RWPE2 (cell line): ENCODE results near the gene TBC1D24.
A peak's percentile ranks its signal among the peaks of the same experiment; 100 is the strongest.

ENCODE experiments used
- ATAC-seq: fragments of 200-7000 bp; cut with Tn5 transposase; 3 replicates; pipeline ENCODE4 v1.9.1; 2021; ENCODE audit warnings: low read depth
- DNase-seq: peaks from one replicate; pipeline ENCODE4 v3.0.0-alpha.2; 2020; ENCODE audit warnings: low spot score
- H3K27ac ChIP-seq: fragments of 450-650 bp; 2 replicates; pipeline ENCODE4 v1.5.1; 2017; ENCODE audit warnings: mild to moderate bottlenecking; ENCODE audit not compliant: poor library complexity, severe bottlenecking
- H3K27me3 ChIP-seq: fragments of 250-450 bp; sonication (Bioruptor Pico); 2 replicates; pipeline ENCODE4 v1.5.1; 2021; ENCODE audit warnings: mild to moderate bottlenecking, moderate library complexity; ENCODE audit not compliant: insufficient read depth, poor library complexity, severe bottlenecking
- H3K36me3 ChIP-seq: fragments of 250-450 bp; sonication (Bioruptor Pico); 2 replicates; pipeline ENCODE4 v1.5.1; 2020; ENCODE audit warnings: low read depth, mild to moderate bottlenecking, moderate library complexity
- H3K4me1 ChIP-seq: fragments of 250-450 bp; sonication (Bioruptor Pico); 2 replicates; pipeline ENCODE4 v1.5.1; 2021; ENCODE audit warnings: mild to moderate bottlenecking, moderate library complexity; ENCODE audit not compliant: insufficient read depth, poor library complexity, severe bottlenecking
- H3K4me3 ChIP-seq: fragments of 250-450 bp; sonication (Bioruptor Pico); 2 replicates; pipeline ENCODE4 v1.5.1; 2021; ENCODE audit warnings: mild to moderate bottlenecking, moderate library complexity; ENCODE audit not compliant: severe bottlenecking
- H3K9me3 ChIP-seq: fragments of 250-450 bp; sonication (Bioruptor Pico); 2 replicates; pipeline ENCODE4 v1.5.1; 2021; ENCODE audit warnings: mild to moderate bottlenecking, moderate library complexity; ENCODE audit not compliant: severe bottlenecking
- TF ChIP-seq, protein P1 (sequence below): fragments of 450-650 bp; IDR thresholded peaks from one replicate; pipeline ENCODE4 v1.5.1; 2017; ENCODE audit warnings: mild to moderate bottlenecking, moderate library complexity; ENCODE audit not compliant: poor library complexity, severe bottlenecking

The TBC1D24 gene

GRCh38 chr16:2472885-2473445, 2.0 kb upstream of the TBC1D24 start:
- Histone ChIP-seq H3K4me1 (no peaks in the 10 kb centered on the region), H3K27ac (no peak overlapping the region), H3K9me3 (no peaks in the 10 kb centered on the region), H3K36me3 (no peaks in the 10 kb centered on the region), H3K4me3 (peak overlapping the region; percentile 64), H3K27me3 (peaks cover 6% of the 10 kb centered on the region)
- DNase-seq: no peak
- TF ChIP-seq, protein P1, sequence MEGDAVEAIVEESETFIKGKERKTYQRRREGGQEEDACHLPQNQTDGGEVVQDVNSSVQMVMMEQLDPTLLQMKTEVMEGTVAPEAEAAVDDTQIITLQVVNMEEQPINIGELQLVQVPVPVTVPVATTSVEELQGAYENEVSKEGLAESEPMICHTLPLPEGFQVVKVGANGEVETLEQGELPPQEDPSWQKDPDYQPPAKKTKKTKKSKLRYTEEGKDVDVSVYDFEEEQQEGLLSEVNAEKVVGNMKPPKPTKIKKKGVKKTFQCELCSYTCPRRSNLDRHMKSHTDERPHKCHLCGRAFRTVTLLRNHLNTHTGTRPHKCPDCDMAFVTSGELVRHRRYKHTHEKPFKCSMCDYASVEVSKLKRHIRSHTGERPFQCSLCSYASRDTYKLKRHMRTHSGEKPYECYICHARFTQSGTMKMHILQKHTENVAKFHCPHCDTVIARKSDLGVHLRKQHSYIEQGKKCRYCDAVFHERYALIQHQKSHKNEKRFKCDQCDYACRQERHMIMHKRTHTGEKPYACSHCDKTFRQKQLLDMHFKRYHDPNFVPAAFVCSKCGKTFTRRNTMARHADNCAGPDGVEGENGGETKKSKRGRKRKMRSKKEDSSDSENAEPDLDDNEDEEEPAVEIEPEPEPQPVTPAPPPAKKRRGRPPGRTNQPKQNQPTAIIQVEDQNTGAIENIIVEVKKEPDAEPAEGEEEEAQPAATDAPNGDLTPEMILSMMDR: no peak
- no peak for ATAC-seq

DNA sequence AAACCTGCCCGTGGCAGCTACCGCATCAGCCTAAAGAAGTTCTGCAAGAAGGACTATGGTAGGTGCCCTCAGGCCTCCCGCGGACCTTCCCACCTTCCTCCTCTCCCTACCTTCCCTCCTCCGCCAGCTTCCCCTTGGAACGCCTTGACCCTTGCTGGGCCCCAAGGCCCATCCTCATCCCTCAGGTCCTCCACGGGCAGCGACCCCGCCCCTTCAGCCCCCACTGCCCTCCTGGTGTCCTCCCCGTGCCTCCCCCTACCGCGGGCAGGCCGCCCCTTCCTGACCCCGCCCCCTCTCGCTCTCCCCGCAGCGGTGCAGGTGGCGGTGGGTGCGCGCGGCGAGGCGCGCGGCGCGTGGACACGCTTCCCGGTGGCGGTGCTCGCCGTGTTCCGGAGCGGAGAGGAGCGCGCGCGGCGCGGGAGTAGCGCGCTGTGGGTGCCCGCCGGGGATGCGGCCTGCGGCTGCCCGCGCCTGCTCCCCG, 1.4 kb upstream of the TBC1D24 start:
- H3K4me1 ChIP-seq: no peaks in the 10 kb centered on the region
- TF ChIP-seq, protein P1: no peak
- H3K9me3 ChIP-seq: no peaks in the 10 kb centered on the region
- DNase-seq (no peak), ATAC-seq (peak; percentile 11; the same call in 2 of the 3 replicates)
- peaks cover 6% of the 10 kb centered on the region for H3K27me3 ChIP-seq
- peak overlapping the region; percentile 54 for H3K27ac ChIP-seq
- H3K4me3 ChIP-seq: peak overlapping the region; percentile 64
- no peaks in the 10 kb centered on the region for H3K36me3 ChIP-seq

DNA sequence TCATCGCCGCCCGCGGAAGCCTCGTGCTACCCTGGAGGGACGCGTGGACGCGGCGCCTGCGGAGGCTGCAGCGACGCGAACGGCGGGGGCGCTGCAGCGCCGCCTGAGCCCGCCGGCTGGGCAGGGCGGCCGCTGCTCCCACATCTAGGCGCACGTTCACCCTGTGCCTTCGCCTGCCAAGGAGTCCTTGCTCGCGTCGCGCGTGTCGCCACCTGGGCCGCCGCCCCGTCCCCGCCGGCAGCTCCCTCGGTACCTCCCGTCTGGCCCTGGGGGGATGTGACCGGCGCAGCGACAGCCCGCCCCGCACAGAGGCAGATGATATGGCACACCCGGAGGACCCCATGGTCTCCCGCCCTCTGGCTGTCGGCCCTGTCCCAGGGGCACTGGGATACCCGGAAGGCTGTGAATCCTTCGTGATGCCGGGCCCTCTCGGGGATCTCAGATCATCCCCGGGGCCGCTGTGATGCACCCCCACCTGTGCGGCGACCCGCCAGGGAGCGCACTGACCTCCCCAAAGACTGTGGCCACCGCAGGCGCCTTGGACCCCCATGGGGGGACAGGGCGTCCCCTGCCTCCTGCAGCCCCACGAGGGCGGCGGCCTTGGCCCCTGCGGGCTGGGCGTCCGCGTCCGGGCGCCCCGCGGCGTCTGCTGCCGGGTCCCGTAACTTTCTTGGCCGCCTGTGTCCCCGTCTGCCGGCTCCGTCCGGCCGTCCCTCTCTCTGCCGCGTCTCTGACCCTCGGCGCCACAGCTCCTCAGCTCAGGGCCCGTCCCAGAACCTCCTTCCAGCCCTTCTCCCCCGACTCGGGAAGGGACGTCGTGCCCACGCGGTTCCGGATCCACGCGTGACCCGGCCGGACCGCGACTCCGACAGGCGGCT, 689 bp upstream of the TBC1D24 start:
- DNase-seq: no peak
- Histone ChIP-seq H3K27ac (peak overlapping the region; percentile 54), H3K27me3 (peaks cover 6% of the 10 kb centered on the region), H3K4me1 (no peaks in the 10 kb centered on the region), H3K36me3 (no peaks in the 10 kb centered on the region), H3K9me3 (no peaks in the 10 kb centered on the region), H3K4me3 (peak overlapping the region; percentile 64)
- TF ChIP-seq, protein P1: peak; percentile 74
- ATAC-seq: peak; percentile 42

DNA sequence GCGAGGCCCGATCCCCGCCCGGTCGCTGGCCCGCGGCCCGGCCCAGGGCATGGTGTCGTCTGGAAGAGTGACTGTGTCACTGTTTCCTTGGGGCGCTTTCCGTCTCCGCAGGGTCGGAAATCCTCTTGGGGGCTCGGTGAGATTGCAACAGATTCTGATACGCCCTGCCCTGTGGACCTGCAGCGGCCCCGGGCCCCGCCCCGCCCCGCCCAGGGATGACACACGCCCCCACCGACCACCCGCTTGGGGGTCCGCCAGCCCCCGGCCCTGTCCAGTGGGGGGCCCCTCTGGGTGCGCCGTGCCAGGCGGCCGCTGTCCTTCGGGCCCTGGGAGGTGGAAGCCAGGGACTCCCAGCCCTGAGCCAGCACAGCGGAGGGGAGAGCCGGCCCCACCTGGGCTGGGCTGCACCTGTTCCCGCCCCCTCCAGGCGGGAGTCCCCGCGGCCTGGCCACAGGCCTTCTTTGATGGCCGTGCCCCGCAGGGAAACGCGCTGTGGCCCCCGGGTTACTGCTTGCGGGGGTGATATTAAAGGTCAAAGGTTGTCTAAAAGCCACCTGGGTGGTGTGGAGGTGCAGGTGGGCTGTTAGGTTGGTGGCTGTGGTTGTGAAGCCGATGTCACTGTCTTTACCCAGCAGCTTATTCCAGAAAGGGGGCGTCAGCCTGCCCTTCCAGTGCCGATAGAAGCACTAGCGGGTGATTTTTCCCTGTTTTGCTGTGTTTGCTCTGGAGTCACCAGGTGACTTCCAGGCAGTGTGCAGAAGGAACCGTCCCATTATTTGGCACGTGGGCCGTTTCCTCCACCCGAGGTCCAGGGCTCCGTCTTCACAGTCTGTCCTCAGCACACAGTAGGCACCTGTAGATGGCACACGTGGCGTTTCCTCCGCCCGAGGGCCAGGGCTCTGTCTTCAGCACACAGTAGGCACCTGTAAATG, 752 bp downstream of the TBC1D24 start:
- no peak for ATAC-seq
- Histone ChIP-seq H3K27ac (peak overlapping the region; percentile 54), H3K9me3 (no peaks in the 10 kb centered on the region), H3K36me3 (no peaks in the 10 kb centered on the region), H3K4me3 (peak overlapping the region; percentile 64), H3K27me3 (peaks cover 6% of the 10 kb centered on the region), H3K4me1 (no peaks in the 10 kb centered on the region)
- TF ChIP-seq, protein P1: no peak
- DNase-seq: no peak
